Keratinocyte (primary cell): ENCODE results near the gene PSMD2. TPM values are rescaled to one million over a fixed set of nuclear protein-coding genes. Genes with fewer than 3 reads are reported as not detected.

Experiments used
- DNase-seq: peaks from one replicate; pipeline ENCODE4 v3.0.0-alpha.2; 2011; ENCODE audit warnings: low read depth, missing footprints, low spot score
- FAIRE-seq: peaks from 2 replicates; lab custom pipeline; 2011; peaks lifted over from hg19 to GRCh38; lab: Jason Lieb, UNC
- H2AFZ ChIP-seq: 2 replicates; pipeline ENCODE4 v1.6.0; 2012; ENCODE audit warnings: low read length, control low read depth, inconsistent platforms; ENCODE audit not compliant: control insufficient read depth
- H3K27ac ChIP-seq: 2 replicates; pipeline ENCODE4 v1.5.1; 2011; ENCODE audit warnings: low read length; ENCODE audit not compliant: control insufficient read depth, insufficient read depth
- H3K27me3 ChIP-seq: 3 replicates; pipeline ENCODE4 v1.6.0; 2011; ENCODE audit warnings: low read length; ENCODE audit not compliant: control insufficient read depth, insufficient read depth; ENCODE audit errors: extremely low read depth
- H3K36me3 ChIP-seq, 2 experiments: 2 replicates in 1 of 2; 3 replicates in 1 of 2; pipeline ENCODE4 v1.5.1; 2011; ENCODE audit warnings: low read length in 2 of 2, mild to moderate bottlenecking in 1 of 2; ENCODE audit not compliant: control insufficient read depth in 2 of 2, insufficient read depth in 2 of 2; ENCODE audit errors: extremely low read depth in 1 of 2
- H3K4me1 ChIP-seq: 3 replicates; pipeline ENCODE4 v1.5.1; 2011; ENCODE audit warnings: low read length; ENCODE audit not compliant: control insufficient read depth, insufficient read depth; ENCODE audit errors: extremely low read depth
- H3K4me2 ChIP-seq: 3 replicates; pipeline ENCODE4 v1.6.0; 2011; ENCODE audit warnings: low read depth, low read length; ENCODE audit not compliant: control insufficient read depth, insufficient read depth; ENCODE audit errors: extremely low read depth
- H3K4me3 ChIP-seq, 3 experiments: fragments of 200-600 bp in 1 of 3; sonication (generic) in 1 of 3; 2 replicates in 2 of 3; 3 replicates in 1 of 3; pipeline ENCODE4 v1.5.1; 2011 to 2016; ENCODE audit warnings: low read length in 3 of 3, mild to moderate bottlenecking in 3 of 3, control low read depth in 2 of 3, inconsistent platforms in 1 of 3, low read depth in 1 of 3, mixed read lengths in 1 of 3, mixed run types in 1 of 3, moderate library complexity in 1 of 3; ENCODE audit not compliant: control insufficient read depth in 2 of 3, insufficient read depth in 2 of 3; ENCODE audit errors: extremely low read depth in 1 of 3
- H3K79me2 ChIP-seq: 2 replicates; pipeline ENCODE4 v1.6.0; 2012; ENCODE audit warnings: low read length; ENCODE audit not compliant: control insufficient read depth, insufficient read depth
- H3K9ac ChIP-seq: 3 replicates; pipeline ENCODE4 v1.6.0; 2011; ENCODE audit warnings: low read length; ENCODE audit not compliant: control insufficient read depth, insufficient read depth; ENCODE audit errors: extremely low read depth
- H3K9me1 ChIP-seq: 3 replicates; pipeline ENCODE4 v1.6.0; 2011; ENCODE audit warnings: low read length; ENCODE audit not compliant: control insufficient read depth, insufficient read depth; ENCODE audit errors: extremely low read depth
- H3K9me3 ChIP-seq: 2 replicates; pipeline ENCODE4 v1.5.1; 2012; ENCODE audit warnings: low read depth, low read length; ENCODE audit not compliant: control insufficient read depth
- H4K20me1 ChIP-seq: 3 replicates; pipeline ENCODE4 v1.6.0; 2011; ENCODE audit warnings: low read length; ENCODE audit not compliant: control insufficient read depth, insufficient read depth; ENCODE audit errors: extremely low read depth
- EZH2 ChIP-seq: IDR thresholded peaks from one replicate; pipeline ENCODE4 v1.6.1; 2012; ENCODE audit warnings: inconsistent platforms, mild to moderate bottlenecking, low read length, moderate library complexity
- dilution Hi-C: fragments of 300-500 bp; cut with MboI; formaldehyde crosslinking; loops from one replicate; pipeline ENCODE4 v1.7.0; 2020; ENCODE audit warnings: low sequenced_read_pairs; ENCODE audit not compliant: extremely low pct_ligation_motif_present
- polyA plus RNA-seq, 5 experiments: library from polyadenylated mRNA; depleted of rRNA in 3 of 5; stranded (reverse) in 3 of 5; stranded (forward) in 1 of 5; unstranded in 1 of 5; fragments of >200 nt; gene quantifications; 1 replicate in 1 of 5; 2 replicates in 3 of 5; 3 replicates in 1 of 5; pipeline versions ENCODE4 v1.2.1 to v1.2.3, GENCODE V29; 2011 to 2012; ENCODE audit warnings: missing spikeins in 2 of 5, low read depth in 1 of 5, low replicate concordance in 1 of 5
- TF ChIP-seq, protein P1 (sequence below), 3 experiments: IDR thresholded peaks in 1 of 3; conservative IDR thresholded peaks in 1 of 3; optimal IDR thresholded peaks in 1 of 3; 2 replicates in 2 of 3; 3 replicates in 1 of 3; pipeline versions ENCODE3 to v1.5.1; 2011; ENCODE audit warnings: low read length in 3 of 3, mild to moderate bottlenecking in 3 of 3, moderate library complexity in 2 of 3, control low read depth in 1 of 3, inconsistent platforms in 1 of 3; ENCODE audit not compliant: insufficient read depth in 2 of 3; ENCODE audit errors: extremely low read depth in 1 of 3

PSMD2 gene
- polyA plus RNA-seq, 1 donor (not counting 4 experiments of a cell fraction or from before 2014, with no cell fraction given) = 593 TPM

GRCh38 chr3:184259396-184259877 lies 39.6 kb upstream of the PSMD2 start:
- dilution Hi-C loops = no loop called here
- Histone ChIP-seq H3K4me3 (no peak overlapping the region), H3K4me1 (peaks cover 19% of the 10 kb centered on the region), H4K20me1 (no peaks in the 10 kb centered on the region), H3K27me3 (peaks cover 22% of the 10 kb centered on the region), H3K36me3 (peaks cover 4 to 6% of the 10 kb centered on the region in 2 experiments), H2AFZ (no peak overlapping the region), H3K27ac (no peak overlapping the region), H3K9me1 (no peaks in the 10 kb centered on the region), H3K79me2 (no peaks in the 10 kb centered on the region), H3K9ac (no peak overlapping the region), H3K4me2 (no peak overlapping the region), H3K9me3 (no peaks in the 10 kb centered on the region)
- TF ChIP-seq EZH2 = peak; percentile 34
- TF ChIP-seq, protein P1, sequence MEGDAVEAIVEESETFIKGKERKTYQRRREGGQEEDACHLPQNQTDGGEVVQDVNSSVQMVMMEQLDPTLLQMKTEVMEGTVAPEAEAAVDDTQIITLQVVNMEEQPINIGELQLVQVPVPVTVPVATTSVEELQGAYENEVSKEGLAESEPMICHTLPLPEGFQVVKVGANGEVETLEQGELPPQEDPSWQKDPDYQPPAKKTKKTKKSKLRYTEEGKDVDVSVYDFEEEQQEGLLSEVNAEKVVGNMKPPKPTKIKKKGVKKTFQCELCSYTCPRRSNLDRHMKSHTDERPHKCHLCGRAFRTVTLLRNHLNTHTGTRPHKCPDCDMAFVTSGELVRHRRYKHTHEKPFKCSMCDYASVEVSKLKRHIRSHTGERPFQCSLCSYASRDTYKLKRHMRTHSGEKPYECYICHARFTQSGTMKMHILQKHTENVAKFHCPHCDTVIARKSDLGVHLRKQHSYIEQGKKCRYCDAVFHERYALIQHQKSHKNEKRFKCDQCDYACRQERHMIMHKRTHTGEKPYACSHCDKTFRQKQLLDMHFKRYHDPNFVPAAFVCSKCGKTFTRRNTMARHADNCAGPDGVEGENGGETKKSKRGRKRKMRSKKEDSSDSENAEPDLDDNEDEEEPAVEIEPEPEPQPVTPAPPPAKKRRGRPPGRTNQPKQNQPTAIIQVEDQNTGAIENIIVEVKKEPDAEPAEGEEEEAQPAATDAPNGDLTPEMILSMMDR (optimal IDR thresholded peaks at IDR 0.05 in 1 of 3, IDR thresholded peaks at IDR 0.05 in 1 of 3, conservative IDR thresholded peaks at IDR 0.05 in 1 of 3; ENCODE audit: extremely low read depth in 1 of 3, insufficient read depth in 2 of 3, low read length in 3 of 3) = no peak
- DNase-seq (no peak), FAIRE-seq (no peak)

- DNase-seq = no peak
Measured at GRCh38 chr3:184259878-184260723, 38.9 kb upstream of the PSMD2 start.

More at GRCh38 chr3:184259878-184260723, 38.9 kb upstream of the PSMD2 start:
- dilution Hi-C loops = no loop called here
- no peak overlapping the region for H2AFZ ChIP-seq
- no peak overlapping the region for H3K27ac ChIP-seq
- H3K27me3 ChIP-seq = peaks cover 22% of the 10 kb centered on the region
- H3K9ac ChIP-seq = no peak overlapping the region
- TF ChIP-seq, protein P1 (optimal IDR thresholded peaks at IDR 0.05 in 1 of 3, IDR thresholded peaks at IDR 0.05 in 1 of 3, conservative IDR thresholded peaks at IDR 0.05 in 1 of 3; ENCODE audit: extremely low read depth in 1 of 3, insufficient read depth in 2 of 3, low read length in 3 of 3) = no peak
- TF ChIP-seq EZH2 = peak; percentile 87
- no peak for FAIRE-seq
- H4K20me1 ChIP-seq = no peaks in the 10 kb centered on the region
- peaks cover 4 to 6% of the 10 kb centered on the region in 2 experiments for H3K36me3 ChIP-seq
- H3K4me1 ChIP-seq = peaks cover 18% of the 10 kb centered on the region
- H3K4me2 ChIP-seq = peak overlapping the region; percentile 35
- H3K9me3 ChIP-seq = no peaks in the 10 kb centered on the region
- H3K79me2 ChIP-seq = no peaks in the 10 kb centered on the region
- H3K9me1 ChIP-seq = no peaks in the 10 kb centered on the region
- H3K4me3 ChIP-seq = peak overlapping the region in 1 of 3 experiments; percentile 59
